MM.1S (cell line): ENCODE results near the gene CHAMP1.

Source experiments
- EZH2 ChIP-seq: fragments of 300-600 bp; sonication (generic); optimal IDR thresholded peaks from 2 replicates; pipeline ENCODE3; 2017; ENCODE audit warnings: low read depth, mild to moderate bottlenecking, antibody characterized with exemption, low read length, mixed read lengths
- TF ChIP-seq, protein P1 (sequence below): fragments of 300-600 bp; sonication (generic); IDR thresholded peaks from 2 replicates; pipeline ENCODE4 v1.5.1; 2016; ENCODE audit warnings: antibody characterized with exemption, low read length, mixed read lengths

DNA sequence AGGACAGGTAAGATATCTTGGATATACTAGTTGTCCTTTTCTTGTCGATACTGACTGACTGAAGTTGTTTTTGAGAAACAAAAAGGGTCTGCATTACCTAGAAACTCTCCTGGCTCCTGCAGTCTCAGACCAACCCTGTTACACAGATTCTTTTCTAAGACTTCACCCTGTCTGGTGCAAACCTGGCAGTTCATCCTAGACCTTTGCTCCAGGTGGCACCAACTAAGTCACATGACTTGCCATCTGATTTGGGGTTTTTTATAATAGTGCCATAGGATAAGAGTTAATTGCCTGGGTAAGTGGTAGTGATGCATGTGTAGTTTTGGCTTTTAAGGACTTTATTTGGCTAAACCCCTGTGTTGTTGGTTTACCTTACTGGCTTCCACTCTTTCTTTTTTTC is 14.3 kb downstream of the CHAMP1 start:
- TF ChIP-seq, protein P1, sequence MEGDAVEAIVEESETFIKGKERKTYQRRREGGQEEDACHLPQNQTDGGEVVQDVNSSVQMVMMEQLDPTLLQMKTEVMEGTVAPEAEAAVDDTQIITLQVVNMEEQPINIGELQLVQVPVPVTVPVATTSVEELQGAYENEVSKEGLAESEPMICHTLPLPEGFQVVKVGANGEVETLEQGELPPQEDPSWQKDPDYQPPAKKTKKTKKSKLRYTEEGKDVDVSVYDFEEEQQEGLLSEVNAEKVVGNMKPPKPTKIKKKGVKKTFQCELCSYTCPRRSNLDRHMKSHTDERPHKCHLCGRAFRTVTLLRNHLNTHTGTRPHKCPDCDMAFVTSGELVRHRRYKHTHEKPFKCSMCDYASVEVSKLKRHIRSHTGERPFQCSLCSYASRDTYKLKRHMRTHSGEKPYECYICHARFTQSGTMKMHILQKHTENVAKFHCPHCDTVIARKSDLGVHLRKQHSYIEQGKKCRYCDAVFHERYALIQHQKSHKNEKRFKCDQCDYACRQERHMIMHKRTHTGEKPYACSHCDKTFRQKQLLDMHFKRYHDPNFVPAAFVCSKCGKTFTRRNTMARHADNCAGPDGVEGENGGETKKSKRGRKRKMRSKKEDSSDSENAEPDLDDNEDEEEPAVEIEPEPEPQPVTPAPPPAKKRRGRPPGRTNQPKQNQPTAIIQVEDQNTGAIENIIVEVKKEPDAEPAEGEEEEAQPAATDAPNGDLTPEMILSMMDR = no peak
- no peak for TF ChIP-seq EZH2
